HL-60 (cell line): ENCODE results near the gene KYNU.
"Not testable (repeated sequence)": the region's sequence is repeated elsewhere in the genome, so short reads cannot be mapped to it uniquely, and the experiment has no call there.

ENCODE experiments used
- CTCF ChIP-seq: IDR thresholded peaks from one replicate; pipeline ENCODE4 v1.5.1; 2011; ENCODE audit warnings: low read length, control low read depth, inconsistent platforms; ENCODE audit not compliant: insufficient read depth
- POLR2AphosphoS5 ChIP-seq: IDR thresholded peaks from 2 replicates; pipeline ENCODE4 v1.6.1; 2012; ENCODE audit warnings: low read depth

- not testable (repeated sequence) for TF ChIP-seq CTCF, POLR2AphosphoS5
These were observed 197.4 kb downstream of the KYNU start for GRCh38 chr2:143074913-143075312.
